Measurements from ENCODE around the gene ZFHX3.

ZFHX3 gene

DNA sequence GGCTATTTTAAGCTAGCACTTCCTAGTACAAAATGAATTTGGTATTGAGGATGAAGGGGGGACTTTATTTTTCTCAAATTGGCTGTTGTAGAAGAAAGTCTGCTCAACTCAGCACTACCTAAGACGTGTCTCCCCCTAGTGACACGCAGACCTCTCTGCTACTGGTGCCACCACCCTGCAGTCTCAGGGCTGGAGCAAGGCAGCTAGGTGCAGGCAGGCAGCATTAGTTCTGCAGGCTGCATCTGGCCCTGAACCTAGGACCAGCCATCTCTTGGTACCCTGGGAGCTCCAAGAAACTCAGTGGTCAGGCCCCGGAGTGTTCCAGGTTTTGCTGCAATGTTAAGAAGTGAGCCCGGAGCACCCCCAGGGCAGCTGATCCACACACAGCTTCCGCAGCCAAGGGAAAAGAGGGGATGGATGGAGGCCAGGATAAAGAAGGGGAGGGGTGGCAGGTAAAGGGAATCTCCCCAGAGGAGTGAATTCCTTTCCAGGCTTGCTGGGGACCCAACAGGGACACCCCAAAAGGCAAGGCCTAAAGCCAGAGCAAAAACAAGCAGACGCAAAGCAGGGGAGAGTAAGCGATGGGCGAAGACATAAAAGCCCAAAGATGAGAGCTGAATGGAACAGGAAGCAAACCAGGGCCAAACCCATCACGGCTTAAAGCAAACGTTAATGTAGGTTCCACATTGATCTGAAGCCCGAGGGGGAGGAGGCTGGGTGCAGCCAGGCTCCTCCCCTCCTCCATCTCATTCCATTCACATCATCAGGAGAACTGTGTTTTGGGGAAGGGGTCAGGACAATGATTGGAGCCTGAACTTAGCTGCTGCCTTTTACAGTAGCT, 200.5 kb downstream of the ZFHX3 start:
- peak; percentile 30 for DNase-seq (ENCODE audit: low spot score)

DNA sequence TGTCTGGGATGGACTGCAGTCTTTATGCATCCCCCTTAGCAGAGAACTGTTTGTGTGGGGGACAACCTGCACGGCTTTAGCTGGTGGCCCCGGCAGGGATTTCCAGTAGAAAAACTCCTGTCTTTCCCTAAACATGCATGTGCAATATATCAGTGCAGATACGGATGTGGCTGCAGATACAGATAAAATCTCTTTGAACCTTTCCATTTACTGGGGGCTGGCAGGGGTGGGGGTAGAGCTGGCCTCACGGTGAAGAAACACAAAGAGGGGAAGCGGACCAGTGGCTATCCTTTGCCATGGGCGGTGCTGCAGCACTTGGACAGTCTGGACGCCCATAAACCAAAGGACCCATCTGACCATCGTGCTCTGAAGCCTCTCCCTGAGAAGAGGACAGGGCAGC, 201.3 kb downstream of the ZFHX3 start:
- no peak for DNase-seq (ENCODE audit: low spot score)

DNA sequence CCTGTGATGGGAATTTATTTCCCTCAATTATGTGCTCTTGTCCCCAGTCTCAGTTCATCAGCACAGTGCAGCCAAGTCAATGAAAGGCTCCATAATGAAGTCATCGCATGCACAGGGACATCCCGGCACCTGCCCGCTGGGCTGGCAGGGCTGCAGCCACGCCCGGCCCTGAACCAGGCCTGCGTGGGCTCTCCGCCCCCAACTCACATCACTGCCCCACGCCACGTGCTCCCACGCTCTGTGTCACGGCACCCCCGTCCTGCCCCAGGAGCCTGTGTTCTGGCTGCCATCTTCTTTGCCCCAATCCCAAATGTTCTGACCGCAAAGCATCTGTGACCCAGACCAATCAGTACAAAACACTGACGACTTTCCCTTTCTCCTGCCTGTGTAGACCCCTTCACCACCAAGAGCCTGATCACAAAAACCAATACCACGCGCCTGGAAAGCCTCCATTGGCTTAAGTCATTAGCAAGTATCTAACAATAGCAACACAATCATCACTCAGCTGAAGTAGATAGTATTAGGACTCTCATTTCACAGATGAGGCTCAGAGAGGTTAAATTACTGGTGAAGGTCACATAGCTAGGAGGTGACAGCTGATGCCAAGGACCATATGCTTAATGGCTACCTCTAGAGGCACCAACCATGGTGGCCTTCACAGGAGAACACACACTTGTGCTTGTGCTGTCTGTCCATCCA, 202.5 kb downstream of the ZFHX3 start:
- no peak for DNase-seq (ENCODE audit: low spot score)

DNA sequence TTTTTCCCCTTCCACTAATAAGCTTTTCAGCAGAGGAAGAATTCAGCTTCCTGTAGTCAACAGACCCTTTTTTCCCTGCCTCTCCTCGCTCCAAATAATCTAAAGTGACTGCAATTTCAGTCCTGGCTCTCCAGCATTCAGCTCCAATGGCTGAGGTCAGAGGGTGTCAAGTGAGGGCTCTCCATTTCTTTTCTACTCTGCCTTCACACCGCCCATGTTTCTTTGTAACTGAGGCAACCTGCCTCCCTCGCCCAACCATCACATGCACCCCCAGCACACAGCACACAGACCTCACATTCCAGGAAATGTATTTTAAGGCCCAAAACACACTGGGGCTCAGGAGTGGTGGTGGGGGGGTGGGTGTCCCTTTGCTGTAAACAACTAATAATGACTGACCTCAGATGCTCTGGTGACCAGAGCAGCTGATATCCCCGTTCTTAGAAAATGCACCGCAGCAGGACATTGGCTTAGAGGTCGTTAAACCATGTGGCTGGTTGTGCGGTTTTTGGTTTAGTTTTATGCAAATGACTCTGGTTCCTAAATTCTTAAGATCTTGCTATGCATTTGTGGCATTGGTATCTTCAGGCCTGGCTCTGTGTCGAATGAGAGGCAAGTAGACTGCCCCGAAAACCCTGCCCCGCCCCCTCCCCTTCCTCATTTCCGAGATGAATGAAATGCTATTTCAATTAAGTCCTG, 203.6 kb downstream of the ZFHX3 start:
- no peak for DNase-seq (ENCODE audit: low spot score)

DNA sequence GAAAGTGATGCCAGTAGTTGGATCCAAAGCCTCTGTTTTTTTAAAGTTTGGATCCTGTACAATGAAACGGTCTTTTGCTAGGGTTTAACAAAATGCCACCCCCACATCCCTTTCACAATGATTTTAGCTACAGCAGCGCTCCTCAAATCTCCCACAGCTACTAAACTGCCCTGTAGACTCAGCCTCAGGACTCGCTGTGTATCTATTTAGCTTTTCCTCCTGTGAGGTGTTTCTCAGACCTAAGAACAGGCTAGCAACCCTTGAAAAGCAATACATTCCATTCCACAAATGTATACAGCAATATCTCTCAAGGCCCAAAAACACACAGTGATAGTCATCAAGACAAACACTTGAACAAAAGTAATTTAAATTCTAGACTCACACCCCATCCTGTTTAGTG, 206.4 kb downstream of the ZFHX3 start:
- no peak for DNase-seq (ENCODE audit: low spot score)

DNA sequence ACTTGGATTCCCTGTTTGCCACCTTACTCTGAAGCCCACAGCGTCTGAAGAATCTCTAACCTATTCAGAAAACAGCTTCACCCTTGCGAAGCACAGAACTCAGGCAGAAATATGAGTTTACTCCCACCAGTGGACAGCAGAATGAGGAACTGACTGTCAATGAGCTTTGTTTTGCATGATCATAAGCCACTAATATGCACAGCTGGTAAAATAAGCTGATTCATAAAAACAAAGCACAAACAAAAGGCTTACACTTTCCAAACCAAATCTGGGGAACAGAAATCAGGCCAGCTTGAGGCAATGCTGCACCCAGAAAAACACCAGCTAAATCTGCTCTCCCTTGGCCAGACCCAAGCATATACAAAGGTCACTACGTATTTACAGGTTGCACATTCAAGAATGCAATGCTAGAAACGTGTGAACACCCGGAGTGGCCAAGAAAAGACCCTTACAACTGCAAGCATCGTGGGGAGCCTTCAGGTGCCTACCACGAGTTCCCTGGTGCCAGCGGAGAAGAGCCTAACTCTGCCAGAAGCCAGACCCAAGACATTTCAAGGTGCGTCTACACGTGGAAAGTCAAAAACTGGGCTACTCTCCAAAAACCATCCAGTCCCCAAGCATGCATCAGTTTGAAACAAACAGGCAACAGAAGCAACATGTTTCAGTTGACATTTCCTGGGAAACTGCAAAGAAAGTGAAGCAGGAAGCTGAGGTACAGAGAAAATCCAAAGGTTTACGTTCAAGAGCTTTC, 207.1 kb downstream of the ZFHX3 start:
- no peak for DNase-seq (ENCODE audit: low spot score)

DNA sequence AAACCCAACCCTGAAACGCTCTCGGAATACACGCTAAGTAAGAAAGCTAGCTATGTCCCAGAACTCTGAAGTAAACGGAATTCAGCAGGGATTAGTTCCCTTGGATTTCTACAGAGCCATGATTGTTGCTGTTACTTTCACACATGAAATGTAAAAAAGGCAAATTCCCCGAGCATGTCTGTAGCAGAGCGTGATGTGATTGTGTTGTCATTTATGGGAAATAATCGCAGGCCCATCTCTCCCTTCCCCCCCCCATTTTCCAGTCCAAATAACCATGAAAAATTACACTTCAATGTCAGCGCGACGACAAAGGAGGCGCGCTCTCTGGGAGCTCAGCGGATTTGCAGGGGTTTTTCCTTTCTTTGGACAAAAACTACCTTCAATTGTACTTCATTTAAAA, 209.0 kb downstream of the ZFHX3 start:
- DNase-seq (ENCODE audit: low spot score) = no peak

DNA sequence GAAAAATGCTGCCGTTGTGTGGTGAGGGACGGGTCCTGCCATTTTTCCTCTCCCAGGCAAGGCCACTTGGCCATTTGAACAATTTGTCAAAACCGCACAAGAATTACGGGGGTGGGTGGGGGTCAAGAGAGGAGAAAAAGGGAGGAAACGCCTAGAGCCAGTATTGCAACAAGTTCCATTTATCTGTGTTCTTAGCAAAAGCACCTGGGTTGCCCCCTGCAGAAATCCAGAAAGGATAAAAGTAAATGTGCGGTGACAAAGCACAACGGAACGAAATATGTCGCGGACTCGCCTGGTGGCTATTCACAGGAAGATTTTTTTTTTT, 209.4 kb downstream of the ZFHX3 start:
- DNase-seq (ENCODE audit: low spot score) = no peak

DNA sequence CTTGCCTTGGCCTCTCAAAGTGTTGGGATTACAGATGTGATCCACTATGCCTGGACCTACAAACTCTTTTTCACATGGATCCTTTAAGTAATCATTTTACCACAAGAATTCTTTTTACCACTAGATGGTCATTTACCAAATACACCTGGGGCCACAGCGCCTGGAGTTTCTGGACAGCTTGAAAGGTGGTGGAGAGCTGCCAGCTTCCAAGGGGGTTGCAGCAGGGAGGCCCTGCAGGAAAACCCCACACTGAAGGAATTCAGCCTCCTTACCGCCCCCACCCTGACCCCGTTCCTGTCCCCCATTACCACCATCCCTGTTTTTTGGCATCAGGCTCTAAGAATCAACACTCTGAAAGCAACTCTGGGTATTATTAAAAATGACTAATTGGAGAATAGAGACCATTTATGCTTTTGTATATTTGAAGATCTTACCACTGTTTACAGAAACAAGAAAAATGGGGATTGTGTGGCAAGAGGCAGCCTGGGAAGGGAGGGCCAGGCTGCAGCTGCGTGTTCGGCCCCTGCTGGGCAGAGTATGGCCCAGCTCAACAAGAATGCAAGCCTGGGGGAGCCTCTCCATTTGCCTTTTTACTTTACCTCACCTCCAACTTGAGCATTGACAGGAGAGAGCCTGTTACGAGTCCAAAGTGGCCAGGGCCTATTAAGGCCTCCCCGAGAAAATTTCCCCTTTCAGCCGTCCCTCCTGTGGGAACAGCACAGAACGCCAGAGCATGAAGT, 209.9 kb downstream of the ZFHX3 start:
- DNase-seq (ENCODE audit: low spot score) = no peak

DNA sequence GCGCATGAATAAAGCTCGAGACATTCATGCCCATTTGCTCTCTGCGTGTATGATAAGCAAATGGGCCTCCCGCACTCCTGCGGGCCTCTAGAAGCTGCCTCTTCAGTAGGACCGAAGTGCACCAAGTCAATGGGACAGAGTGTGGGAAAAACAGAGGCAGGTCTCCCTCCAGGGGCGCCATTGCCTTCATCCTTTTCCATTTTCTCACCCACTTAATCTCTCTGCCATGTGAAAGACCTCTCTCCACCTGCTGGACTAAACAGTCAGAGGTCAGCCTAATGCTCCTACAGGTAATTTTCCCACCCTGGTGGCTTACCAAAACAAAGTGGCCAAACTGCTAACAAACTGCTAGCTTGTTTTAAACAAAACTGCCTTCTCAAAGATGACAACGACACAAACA, 210.9 kb downstream of the ZFHX3 start:
- no peak for DNase-seq (ENCODE audit: low spot score)

DNA sequence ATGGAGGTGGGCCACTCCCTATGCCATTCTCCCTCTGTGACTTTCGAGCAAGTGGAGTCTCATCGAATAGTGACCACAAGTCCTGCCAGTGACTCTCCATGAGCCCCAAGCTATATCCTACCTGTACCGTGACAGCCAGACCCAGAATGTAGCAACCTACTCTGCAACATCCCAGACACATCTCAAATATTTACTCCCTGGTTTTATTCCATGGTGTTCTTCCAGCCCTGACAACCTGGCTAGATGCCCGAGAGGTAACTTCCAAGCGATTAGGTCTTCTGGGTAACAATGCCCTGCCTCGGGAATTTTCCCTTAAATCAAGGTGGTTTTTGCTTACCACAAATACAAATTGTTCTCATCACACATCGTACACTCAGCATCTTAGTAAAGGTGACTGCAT, 211.7 kb downstream of the ZFHX3 start:
- DNase-seq (ENCODE audit: low spot score) = no peak

DNA sequence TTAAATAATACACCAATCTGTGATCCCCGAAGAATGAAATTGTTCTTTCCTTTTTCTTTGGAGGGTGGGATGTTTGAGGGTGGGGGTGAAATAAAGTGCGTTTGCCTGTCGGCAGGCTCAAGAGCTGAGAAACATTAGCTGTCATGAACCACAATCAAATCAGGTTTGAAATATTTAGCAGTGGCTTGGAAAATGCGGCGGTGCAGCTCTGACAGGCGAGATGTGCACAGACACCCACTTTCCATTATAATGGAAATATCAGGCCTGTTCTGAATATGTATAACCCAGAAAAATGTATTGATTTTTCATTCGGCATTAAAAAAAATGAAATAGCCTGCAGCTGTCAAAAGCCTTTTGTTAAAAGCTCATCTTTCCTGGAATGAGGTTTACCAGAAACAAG, 212.8 kb downstream of the ZFHX3 start:
- DNase-seq (ENCODE audit: low spot score) = no peak

DNA sequence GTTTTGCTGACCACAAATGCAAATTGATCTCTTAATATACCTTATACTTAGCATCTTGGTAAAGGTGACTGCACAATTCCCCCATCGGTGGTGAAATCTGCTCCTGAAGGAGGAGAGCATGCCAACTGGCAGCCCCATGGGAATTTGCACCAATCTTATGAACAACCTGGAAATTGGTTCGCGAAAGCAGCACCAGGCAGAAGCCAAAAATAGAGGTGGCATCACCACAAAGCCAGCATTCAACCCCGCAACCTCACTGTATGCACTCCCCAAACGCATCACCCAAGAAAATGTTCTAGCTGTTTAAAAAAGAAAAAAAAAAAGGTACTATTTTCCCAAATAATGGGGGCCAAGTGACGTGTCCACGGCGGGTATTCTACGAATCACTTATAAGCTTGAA, 213.4 kb downstream of the ZFHX3 start:
- DNase-seq (ENCODE audit: low spot score) = no peak

DNA sequence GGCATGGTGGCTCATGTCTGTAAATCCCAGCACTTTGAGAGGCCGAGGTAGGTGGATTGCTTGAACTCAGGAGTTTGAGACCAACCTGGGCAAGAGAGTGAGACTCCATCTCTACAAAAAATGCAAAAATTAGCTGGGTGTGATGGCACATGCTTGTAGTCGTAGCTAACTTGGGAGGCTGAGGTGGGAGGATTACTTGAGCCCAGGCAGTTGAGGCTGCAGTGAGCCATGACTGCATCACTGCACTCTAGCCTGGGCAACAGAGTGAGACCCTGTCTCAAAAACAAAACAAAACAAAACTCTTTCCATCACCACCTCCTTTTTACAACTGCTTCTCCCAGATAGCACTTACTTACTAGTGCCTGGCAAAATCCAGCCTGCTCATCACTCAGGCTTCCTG, 214.0 kb downstream of the ZFHX3 start:
- no peak for DNase-seq (ENCODE audit: low spot score)

DNA sequence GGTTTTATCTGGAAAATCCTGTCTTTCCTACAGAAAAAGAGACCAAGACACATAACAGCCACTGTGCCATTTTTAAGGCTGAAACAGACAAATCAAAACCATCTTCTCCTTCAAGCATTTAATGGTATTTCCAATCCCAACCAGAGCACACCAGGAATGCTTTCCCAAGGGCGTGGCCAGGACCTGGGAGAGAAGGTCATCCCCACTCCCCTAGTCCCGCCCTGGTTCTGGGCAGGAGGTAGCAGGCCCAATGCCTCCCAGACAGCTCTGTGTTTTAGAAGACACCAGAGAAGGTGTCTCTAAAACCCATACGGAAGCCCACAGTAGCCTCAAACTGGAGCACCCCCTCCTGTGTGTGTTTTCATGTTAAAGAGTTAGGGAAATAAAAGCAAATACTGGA, 214.4 kb downstream of the ZFHX3 start:
- no peak for DNase-seq (ENCODE audit: low spot score)

DNA sequence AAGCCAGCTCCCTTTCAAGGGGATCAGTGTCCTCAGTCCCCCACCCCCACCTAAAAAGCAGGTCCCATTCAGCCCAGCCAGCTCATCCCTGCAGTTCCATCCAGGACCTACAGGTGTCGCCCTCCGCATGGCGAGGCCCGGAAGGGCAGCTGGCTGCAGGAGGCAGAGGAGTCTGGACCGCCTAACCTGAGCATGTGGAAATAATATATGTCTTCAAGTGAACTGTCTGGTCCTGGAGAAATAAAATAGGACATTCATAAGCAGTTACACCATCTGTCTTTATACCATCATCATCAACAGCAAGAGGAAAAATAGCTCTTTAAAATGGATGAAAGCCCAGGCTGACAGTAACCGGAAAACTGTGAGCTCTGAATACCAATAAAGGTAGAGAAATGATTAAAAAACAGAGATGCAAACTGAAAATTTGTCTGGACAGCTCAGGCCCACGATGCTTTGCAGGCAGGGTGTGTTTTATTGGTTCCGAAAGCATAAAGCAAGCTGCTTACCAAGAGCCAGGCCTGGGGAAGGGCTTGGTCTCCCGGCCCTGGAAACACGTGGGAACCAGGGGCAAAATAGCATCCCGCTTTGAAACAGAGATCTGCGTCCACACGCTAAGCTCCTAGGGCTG, 215.2 kb downstream of the ZFHX3 start:
- peak; percentile 35 for DNase-seq (ENCODE audit: low spot score)

DNA sequence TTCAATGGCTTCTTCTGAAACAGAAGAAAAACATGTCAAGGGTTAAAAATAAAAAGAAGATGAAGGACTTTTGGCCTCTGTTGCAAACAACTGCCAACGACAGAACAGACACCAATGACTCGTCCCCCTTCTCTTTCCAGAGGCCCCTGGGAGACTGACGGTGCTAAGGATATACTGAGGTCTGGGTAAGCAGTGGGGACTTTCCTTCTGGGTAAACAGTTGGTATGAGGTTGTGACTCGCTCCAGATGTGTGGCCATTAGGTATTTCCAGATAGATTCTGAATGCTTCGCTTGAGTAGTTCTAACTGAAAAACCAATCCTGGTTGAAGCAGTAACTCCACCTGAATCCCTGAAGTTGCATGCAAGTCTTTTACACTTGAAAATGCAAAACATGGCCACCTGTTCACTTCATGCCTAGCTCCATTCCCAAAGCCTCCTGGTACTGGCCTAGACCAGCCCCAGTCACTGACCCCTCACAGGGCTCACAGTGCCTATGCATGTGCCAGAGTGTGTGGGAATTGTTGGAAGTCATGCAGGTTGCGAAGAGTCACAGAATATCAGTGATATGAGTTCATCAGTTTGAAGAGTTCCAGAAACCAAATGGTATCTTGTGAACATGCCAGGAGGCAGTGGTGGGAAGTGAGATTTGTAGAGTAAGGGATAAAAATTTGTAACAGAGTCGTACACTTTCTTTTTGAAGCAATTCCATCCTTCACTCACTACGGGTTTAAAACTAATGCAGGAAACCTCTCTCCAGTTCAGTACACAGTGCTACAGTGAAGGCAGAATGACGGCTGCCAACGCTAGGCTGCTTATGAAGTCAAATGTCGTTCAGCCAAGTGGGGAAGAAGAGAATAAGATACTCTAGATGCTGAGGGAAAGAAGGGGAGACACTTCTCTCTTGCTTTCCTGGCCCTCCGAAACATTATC, 217.8 kb downstream of the ZFHX3 start:
- DNase-seq (ENCODE audit: low spot score) = no peak

DNA sequence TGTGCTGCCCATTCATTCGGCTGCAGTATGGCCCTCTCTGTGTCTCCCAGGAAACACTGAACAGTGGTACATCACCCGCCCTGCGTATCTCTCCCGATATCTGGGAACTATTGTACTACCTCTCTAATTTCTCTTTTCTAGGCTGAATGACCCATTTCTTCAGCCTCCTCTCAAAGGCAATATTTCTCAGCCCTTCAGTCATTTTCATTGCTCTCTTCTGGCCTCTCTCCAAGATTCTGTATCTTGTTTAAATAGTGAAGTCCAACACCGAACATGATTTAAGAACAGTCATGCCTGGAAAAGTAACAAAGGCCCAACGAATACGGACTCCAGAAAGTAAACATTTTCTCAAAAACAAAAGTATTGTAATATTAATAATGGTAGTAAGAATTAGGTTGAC, 220.1 kb downstream of the ZFHX3 start:
- DNase-seq (ENCODE audit: low spot score) = no peak

DNA sequence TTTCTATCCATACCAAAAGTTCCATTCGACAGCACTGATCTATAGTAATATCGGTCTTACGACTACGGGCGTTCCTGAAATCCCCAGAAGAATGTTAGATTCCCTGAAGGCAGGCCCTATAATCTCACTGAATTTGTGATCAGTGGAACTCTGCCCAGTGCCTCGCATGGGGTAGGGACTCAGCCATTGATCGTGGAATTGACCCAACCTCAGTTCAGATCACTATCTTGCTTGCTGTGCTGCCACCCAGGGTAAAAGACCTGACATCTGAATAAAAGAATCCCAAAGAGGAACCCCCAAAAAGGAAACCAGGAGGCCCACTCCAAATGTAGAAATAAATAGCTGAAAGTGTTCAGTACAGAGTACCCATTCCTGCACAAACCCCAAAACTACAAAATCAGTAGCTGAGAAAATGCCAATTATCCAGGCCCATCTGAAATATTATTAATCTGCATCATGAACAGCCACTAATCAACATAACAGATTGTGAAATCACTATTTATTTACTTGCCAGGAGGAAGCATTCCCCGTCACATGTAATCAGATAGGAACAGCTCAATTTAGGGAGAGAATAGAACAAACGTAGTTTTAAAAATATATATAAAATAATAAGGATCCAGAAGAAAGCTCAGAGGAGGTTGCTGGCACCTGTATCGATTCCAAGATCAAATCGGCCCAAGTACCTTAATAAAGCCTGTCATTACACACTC, 221.9 kb downstream of the ZFHX3 start:
- DNase-seq (ENCODE audit: low spot score) = no peak

DNA sequence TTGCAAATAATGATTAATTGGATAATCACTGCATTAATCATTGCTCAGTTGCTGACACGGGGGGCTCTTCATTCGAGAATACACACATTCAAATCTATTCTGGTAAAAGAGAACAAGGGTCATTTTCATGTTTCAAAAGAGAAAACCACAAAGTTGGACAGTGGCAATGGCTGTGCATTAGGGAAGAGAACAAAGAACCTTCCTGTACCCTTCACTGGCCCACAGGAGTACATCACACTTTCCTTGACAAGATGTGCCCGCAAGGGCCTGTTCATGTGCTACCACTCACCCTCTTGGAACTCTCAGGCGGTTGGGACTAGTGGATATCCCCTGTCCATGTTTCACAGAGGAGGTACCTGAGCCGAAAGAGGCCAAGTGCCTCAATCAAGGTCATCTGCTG, 223.2 kb downstream of the ZFHX3 start:
- DNase-seq (ENCODE audit: low spot score) = no peak
